H9 (cell line): ENCODE measurements around the gene OR56A3. TPM values are rescaled to one million over a fixed set of nuclear protein-coding genes. Genes with fewer than 3 reads are reported as not detected.

Experiments
- DNase-seq: peaks from one replicate; pipeline ENCODE4 v3.0.0-alpha.2; 2017
- H2AFZ ChIP-seq: one replicate; pipeline ENCODE4 v1.6.1; 2013; ENCODE audit warnings: mild to moderate bottlenecking, low read length, control low read depth, moderate library complexity
- H2AK5ac ChIP-seq: 2 replicates; pipeline ENCODE4 v1.6.1; 2013; ENCODE audit warnings: low read length, control low read depth, mixed read lengths; ENCODE audit not compliant: insufficient read length
- H2BK120ac ChIP-seq: one replicate; pipeline ENCODE4 v1.6.1; 2013; ENCODE audit warnings: low read depth, mild to moderate bottlenecking, low read length, control low read depth, inconsistent platforms; ENCODE audit not compliant: poor library complexity, severe bottlenecking
- H2BK12ac ChIP-seq: 2 replicates; pipeline ENCODE4 v1.6.1; 2013; ENCODE audit warnings: low read length, control low read depth, mixed read lengths, low read depth; ENCODE audit not compliant: insufficient read length
- H2BK15ac ChIP-seq: 2 replicates; pipeline ENCODE4 v1.6.1; 2013; ENCODE audit warnings: low read depth, low read length, control low read depth
- H2BK20ac ChIP-seq: one replicate; pipeline ENCODE4 v1.6.1; 2013; ENCODE audit warnings: low read depth, mild to moderate bottlenecking, low read length, control low read depth, inconsistent platforms; ENCODE audit not compliant: poor library complexity, severe bottlenecking
- H2BK5ac ChIP-seq: 2 replicates; pipeline ENCODE4 v1.6.1; 2013; ENCODE audit warnings: low read length, control low read depth, mixed read lengths; ENCODE audit not compliant: insufficient read length
- H3K14ac ChIP-seq: 2 replicates; pipeline ENCODE4 v1.6.1; 2013; ENCODE audit warnings: low read length, control low read depth; ENCODE audit not compliant: insufficient read depth
- H3K18ac ChIP-seq: 2 replicates; pipeline ENCODE4 v1.6.1; 2013; ENCODE audit warnings: low read depth, mild to moderate bottlenecking, mixed read lengths, low read length, control low read depth; ENCODE audit not compliant: insufficient read length
- H3K23ac ChIP-seq: 2 replicates; pipeline ENCODE4 v1.6.1; 2013; ENCODE audit warnings: low read length, control low read depth, mixed read lengths, low read depth; ENCODE audit not compliant: insufficient read length
- H3K23me2 ChIP-seq: 2 replicates; pipeline ENCODE4 v1.6.1; 2013; ENCODE audit warnings: low read depth, mild to moderate bottlenecking, mixed read lengths, low read length, control low read depth; ENCODE audit not compliant: insufficient read length, poor library complexity, severe bottlenecking
- H3K27ac ChIP-seq: 2 replicates; pipeline ENCODE4 v1.5.1; 2013; ENCODE audit warnings: low read length, control low read depth, mixed read lengths, low read depth; ENCODE audit not compliant: insufficient read length
- H3K27me3 ChIP-seq: 2 replicates; pipeline ENCODE4 v1.6.1; 2013; ENCODE audit warnings: low read length, control low read depth, inconsistent platforms; ENCODE audit not compliant: insufficient read depth
- H3K4ac ChIP-seq: 2 replicates; pipeline ENCODE4 v1.6.1; 2013; ENCODE audit warnings: low read depth, mild to moderate bottlenecking, control low read depth, inconsistent platforms, low read length, moderate library complexity
- H3K4me1 ChIP-seq: 2 replicates; pipeline ENCODE4 v1.6.1; 2013; ENCODE audit warnings: low read length, control low read depth, inconsistent platforms; ENCODE audit not compliant: insufficient read depth
- H3K4me2 ChIP-seq: 2 replicates; pipeline ENCODE4 v1.6.1; 2013; ENCODE audit warnings: low read length, control low read depth, mixed read lengths; ENCODE audit not compliant: insufficient read length, insufficient read depth
- H3K56ac ChIP-seq: 2 replicates; pipeline ENCODE4 v1.6.1; 2013; ENCODE audit warnings: low read depth, mild to moderate bottlenecking, mixed read lengths, low read length, control low read depth; ENCODE audit not compliant: insufficient read length
- H3K79me1 ChIP-seq: 2 replicates; pipeline ENCODE4 v1.6.1; 2013; ENCODE audit warnings: low read depth, mild to moderate bottlenecking, moderate library complexity, low read length, control low read depth, inconsistent platforms; ENCODE audit not compliant: insufficient read depth, poor library complexity, severe bottlenecking
- H3K79me2 ChIP-seq: 2 replicates; pipeline ENCODE4 v1.6.1; 2013; ENCODE audit warnings: low read length, control low read depth, inconsistent platforms; ENCODE audit not compliant: insufficient read depth
- H3K9ac ChIP-seq: 2 replicates; pipeline ENCODE4 v1.6.1; 2013; ENCODE audit warnings: low read length, control low read depth, mixed read lengths; ENCODE audit not compliant: insufficient read length; ENCODE audit errors: extremely low read depth
- H3K9me3 ChIP-seq: one replicate; pipeline ENCODE4 v1.6.1; 2013; ENCODE audit warnings: low read depth, low read length, inconsistent platforms; ENCODE audit not compliant: control insufficient read depth
- H3T11ph ChIP-seq: one replicate; pipeline ENCODE4 v1.6.1; 2013; ENCODE audit warnings: mild to moderate bottlenecking, low read length, control low read depth, inconsistent platforms
- H4K20me1 ChIP-seq: one replicate; pipeline ENCODE4 v1.6.1; 2013; ENCODE audit not compliant: control insufficient read depth, insufficient read length, insufficient read depth
- H4K5ac ChIP-seq: 2 replicates; pipeline ENCODE4 v1.6.1; 2013; ENCODE audit warnings: low read depth, mild to moderate bottlenecking, mixed read lengths, low read length, control low read depth; ENCODE audit not compliant: insufficient read length
- H4K8ac ChIP-seq: replicated peaks from 2 replicates; pipeline ENCODE4 v1.6.1; 2013; ENCODE audit warnings: low read length, control low read depth, mixed read lengths, low read depth; ENCODE audit not compliant: insufficient read length
- H4K91ac ChIP-seq: 2 replicates; pipeline ENCODE4 v1.6.1; 2013; ENCODE audit warnings: low read depth, mild to moderate bottlenecking, moderate library complexity, mixed read lengths, low read length, control low read depth; ENCODE audit not compliant: insufficient read length
- H3K27ac Mint-ChIP-seq, 3 experiments: 2 replicates in 2 of 3; 3 replicates in 1 of 3; pipeline ENCODE4 v1.8.0; 2020 to 2021; ENCODE audit warnings: mixed read lengths in 3 of 3, mild to moderate bottlenecking in 1 of 3, moderate library complexity in 1 of 3
- H3K27me3 Mint-ChIP-seq: 2 replicates; pipeline ENCODE4 v1.8.0; 2021; ENCODE audit warnings: low read depth, mild to moderate bottlenecking, moderate library complexity, mixed read lengths
- H3K36me3 Mint-ChIP-seq, 3 experiments: 2 replicates in 2 of 3; 3 replicates in 1 of 3; pipeline ENCODE4 v1.8.0; 2020 to 2021; ENCODE audit warnings: low read depth in 3 of 3, mixed read lengths in 3 of 3; ENCODE audit not compliant: insufficient read depth in 1 of 3
- H3K4me1 Mint-ChIP-seq, 2 experiments: 2 replicates each; pipeline ENCODE4 v1.8.0; 2020; ENCODE audit warnings: mixed read lengths in 2 of 2
- H3K4me3 Mint-ChIP-seq, 2 experiments: 2 replicates in 1 of 2; 3 replicates in 1 of 2; pipeline ENCODE4 v1.8.0; 2020 to 2021; ENCODE audit warnings: mild to moderate bottlenecking in 2 of 2, mixed read lengths in 2 of 2, moderate library complexity in 1 of 2
- H3K9me3 Mint-ChIP-seq, 2 experiments: 2 replicates in 1 of 2; 3 replicates in 1 of 2; pipeline ENCODE4 v1.8.0; 2020; ENCODE audit warnings: mild to moderate bottlenecking in 2 of 2, mixed read lengths in 2 of 2, moderate library complexity in 1 of 2
- CTCF ChIP-seq: fragments of 200-600 bp; sonication (generic); conservative IDR thresholded peaks from 3 replicates; pipeline ENCODE4 v1.8.0; 2021; ENCODE audit warnings: antibody characterized with exemption, mild to moderate bottlenecking
- WGBS: extraction: QIAGEN DNeasy Blood & Tissue Kit; methylation state at CpG from one replicate; pipeline ENCODE4 v1.1.7; 2013; ENCODE audit warnings: missing lambda C conversion rate, low lambda C conversion rate, mixed read lengths; ENCODE audit not compliant: insufficient read length; ENCODE audit errors: extremely low coverage; 5-methylcytosine and 5-hydroxymethylcytosine counted together
- total RNA-seq: library from RNA; stranded (reverse); gene quantifications from 2 replicates; pipeline ENCODE4 v1.2.1, GENCODE V29; 2021

OR56A3 gene
- total RNA-seq, 1 experiment from 2014 or later: not detected

DNA sequence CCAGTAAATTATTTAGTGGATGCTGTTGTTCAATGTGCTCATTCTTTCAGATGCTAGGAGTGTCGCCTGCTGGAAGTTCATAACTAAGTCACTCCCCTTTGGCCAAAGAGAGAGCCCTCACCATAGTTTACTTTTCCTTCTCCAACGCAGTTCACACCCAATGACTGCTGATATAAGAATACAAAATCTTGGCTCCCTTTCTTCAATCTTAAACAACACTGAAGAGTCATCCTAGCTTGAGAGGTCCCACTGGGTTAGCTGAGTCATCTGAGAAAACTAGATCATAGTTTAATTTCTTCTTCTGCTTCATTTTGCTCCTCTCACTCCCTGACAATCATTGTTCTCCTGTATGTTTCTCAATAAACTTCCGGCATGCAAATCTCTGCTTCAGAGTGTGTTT is 50.1 kb downstream of the OR56A3 start:
- Mint-ChIP-seq H3K27me3 (peaks cover 1% of the 10 kb centered on the region; the same call in 1 of the 2 replicates), H3K4me1 (0 out of 4 replicates have a peak, but pooled peaks cover 0 to 2% of the 10 kb centered on the region in 2 experiments), H3K9me3 (no peaks in the 10 kb centered on the region; a peak in 1 of 5 replicates), H3K36me3 (no peaks in the 10 kb centered on the region), H3K4me3 (no peak overlapping the region), H3K27ac (no peak overlapping the region)
- H2BK20ac ChIP-seq: no peak overlapping the region
- H3K27me3 ChIP-seq: no peaks in the 10 kb centered on the region
- H4K91ac ChIP-seq: no peak overlapping the region
- H3K4me2 ChIP-seq: no peak overlapping the region
- no peak for TF ChIP-seq CTCF
- no peak overlapping the region for H2BK12ac ChIP-seq
- no peak overlapping the region for H2AFZ ChIP-seq
- H3K14ac ChIP-seq: no peak overlapping the region
- no peak for DNase-seq
- no peak overlapping the region for H3K4ac ChIP-seq
- no peak overlapping the region for H3K56ac ChIP-seq
- no peaks in the 10 kb centered on the region for H3K23me2 ChIP-seq
- no peak overlapping the region for H4K5ac ChIP-seq
- no peaks in the 10 kb centered on the region for H3K9me3 ChIP-seq
- no peak overlapping the region for H3T11ph ChIP-seq
- H2BK120ac ChIP-seq: no peak overlapping the region
- no peak overlapping the region for H2BK15ac ChIP-seq
- no peak overlapping the region for H3K9ac ChIP-seq
- no peak overlapping the region for H2BK5ac ChIP-seq
- H2AK5ac ChIP-seq: no peak overlapping the region
- no peaks in the 10 kb centered on the region for H3K4me1 ChIP-seq
- H3K79me2 ChIP-seq: no peaks in the 10 kb centered on the region
- no peaks in the 10 kb centered on the region for H4K20me1 ChIP-seq
- no CpG with 5 or more reads among the region's 3 CpGs for WGBS
- H3K27ac ChIP-seq: no peak overlapping the region
- H3K79me1 ChIP-seq: no peaks in the 10 kb centered on the region
- no peak overlapping the region for H3K18ac ChIP-seq
- H4K8ac ChIP-seq: no peak overlapping the region
- H3K23ac ChIP-seq: no peak overlapping the region
